Right ventricle myocardium superior (tissue), 1 donor: ENCODE data around the gene METTL26. TPM values are rescaled to one million over a fixed set of nuclear protein-coding genes. Genes with fewer than 3 reads are reported as not detected.

Experiments used
- ATAC-seq: fragments of 200-7000 bp; cut with Tn5 transposase; one replicate; pipeline ENCODE4 v1.9.1; 2020; ENCODE audit warnings: mild to moderate bottlenecking; ENCODE audit not compliant: poor library complexity
- DNase-seq: peaks from one replicate; pipeline ENCODE4 v3.0.0-alpha.2; 2020
- intact Hi-C: fragments of 100-400 bp; cut with DNase I; formaldehyde crosslinking; loops from one replicate; pipeline ENCODE4 v1.11.2; 2022
- total RNA-seq: library from RNA; stranded (reverse); fragmentation: NEBNext Ultra II Directional; extraction: Animal tissue kit (Norgen Biotek cat#: 25700); gene quantifications from one replicate; pipeline ENCODE4 v1.2.1, GENCODE V29; 2021
- donor health status: DM: no; HTN: yes; CAD: no; lungs with severe emphysema.

METTL26 gene
- total RNA-seq, 1 donor from 2014 or later: 52.5 TPM

- DNase-seq (no peak), ATAC-seq (no peak)
- intact Hi-C loops: no loop called here
Measured at GRCh38 chr16:590815-591200, 45.3 kb downstream of the METTL26 start.

DNA sequence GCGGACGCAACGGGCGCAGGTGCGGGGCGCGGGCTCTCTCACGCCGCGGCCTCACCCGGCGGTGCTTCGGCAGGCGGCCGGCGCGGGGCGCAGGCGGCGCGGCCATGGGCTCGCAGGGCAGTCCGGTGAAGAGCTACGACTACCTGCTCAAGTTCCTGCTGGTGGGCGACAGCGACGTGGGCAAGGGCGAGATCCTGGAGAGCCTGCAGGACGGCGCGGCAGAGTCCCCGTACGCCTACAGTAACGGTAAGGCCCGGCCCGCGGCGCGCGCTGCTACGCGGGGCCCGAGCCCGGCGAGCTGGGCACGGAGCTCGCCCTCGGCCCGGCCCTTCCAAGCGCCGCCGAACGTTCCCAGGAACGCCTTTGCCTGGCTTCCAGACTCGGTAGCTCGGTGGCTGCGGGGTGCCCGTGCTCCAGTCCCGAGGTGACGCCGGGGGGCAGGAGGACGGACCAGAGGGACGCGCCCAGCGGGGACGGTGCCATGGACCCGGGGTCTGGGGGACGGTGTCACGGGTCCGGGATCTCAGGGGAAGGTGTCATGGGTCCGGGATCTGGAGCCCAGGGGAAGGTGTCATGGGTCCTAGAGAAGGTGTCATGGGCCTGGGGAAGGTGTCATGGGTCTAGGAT, 45.8 kb downstream of the METTL26 start:
- DNase-seq (peak; percentile 63), ATAC-seq (no peak)
- intact Hi-C loops: no loop called here

DNA sequence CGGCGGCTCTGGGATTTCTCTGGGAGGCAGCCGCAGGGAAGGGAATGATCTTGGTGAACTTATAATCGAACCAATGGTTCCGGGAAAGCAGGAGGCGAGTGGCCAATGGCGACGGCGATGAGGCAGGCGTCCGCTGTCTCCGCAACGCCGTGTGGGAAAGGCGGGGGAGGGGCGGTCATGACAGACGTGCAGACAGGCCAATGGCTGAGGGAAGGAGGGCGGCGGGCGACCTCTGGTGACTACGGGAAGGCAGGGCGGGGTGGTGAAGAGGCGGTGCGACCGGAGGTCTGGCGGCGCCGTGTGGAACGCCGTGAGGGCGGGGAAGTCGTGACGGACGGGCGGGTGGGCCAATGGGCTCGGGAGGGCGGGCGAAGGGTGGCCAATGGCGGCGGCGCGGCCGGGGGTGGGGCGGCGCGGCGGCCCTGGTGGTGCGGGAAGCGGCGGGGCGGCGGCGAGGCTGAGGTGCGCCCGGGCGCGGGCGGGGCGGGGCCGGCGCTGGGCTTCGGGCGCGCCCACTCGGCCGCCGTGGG, 46.4 kb downstream of the METTL26 start, which contains the start of gene RAB40C:
Gene RAB40C, plus strand, starts transcription at position 409 of the 530 bp plus-strand sequence. CDS start 226 bp downstream, outside the sequence.
- intact Hi-C loops: loop anchor here (5.0 kb wide), 1 partner anchor 48 kb away; the partner anchor contains the start of gene METTL26
- ATAC-seq (peak; percentile 95), DNase-seq (peak; percentile 99)

DNA sequence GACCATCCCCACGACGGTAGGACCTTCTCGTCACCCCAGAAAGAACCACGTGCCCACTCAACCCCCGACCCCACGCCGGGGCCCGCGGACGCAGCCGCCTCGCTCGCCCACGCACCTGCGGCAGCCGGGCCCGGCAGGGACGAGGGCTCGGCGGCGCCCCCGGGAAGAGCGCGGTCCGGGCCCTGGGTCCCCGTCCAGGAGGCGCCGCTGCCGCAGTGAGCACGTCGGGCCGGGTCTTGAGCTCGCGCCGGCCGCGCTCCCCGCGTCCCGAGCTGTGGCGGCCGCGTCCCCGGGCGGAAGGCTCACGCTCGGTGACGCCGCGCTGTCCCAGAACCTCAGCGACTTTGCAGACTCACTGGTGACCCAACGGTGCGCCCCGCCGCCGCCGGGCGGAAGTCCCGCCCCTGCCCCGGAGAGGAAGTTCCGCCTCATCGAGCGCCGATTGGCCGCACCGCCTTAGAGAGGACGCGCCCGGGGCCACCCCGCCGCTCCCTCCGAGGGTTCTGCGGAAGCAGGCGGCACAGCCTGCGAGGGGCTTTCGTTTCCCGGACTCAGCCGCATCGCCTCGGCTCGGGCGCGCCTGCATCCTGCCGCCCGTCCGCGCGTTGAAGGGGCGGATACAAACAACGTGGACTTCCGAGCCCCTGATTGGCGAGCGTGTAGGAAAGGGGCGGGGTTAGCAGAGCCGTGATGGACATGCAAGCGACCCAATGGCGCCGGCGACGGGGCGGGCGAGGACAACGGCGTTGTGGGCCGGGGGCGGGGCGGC, 47.0 kb downstream of the METTL26 start:
- DNase-seq (peak; percentile 98), ATAC-seq (peak; percentile 93)
- intact Hi-C loops: loop anchor here (5.0 kb wide), 1 partner anchor 48 kb away; the partner anchor contains the start of gene METTL26

DNA sequence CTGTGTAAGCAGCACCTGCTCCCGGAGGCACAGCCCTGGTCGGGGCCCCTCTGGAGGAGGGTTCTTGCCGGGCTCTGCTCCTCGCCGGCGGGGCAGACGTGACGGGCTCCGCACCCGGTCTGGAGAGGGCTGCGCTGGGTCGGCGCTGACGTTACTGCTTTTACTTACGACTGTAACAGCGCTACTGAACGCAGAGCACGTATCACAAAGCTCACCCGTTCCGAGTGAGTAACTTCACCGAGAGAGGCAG, 47.5 kb downstream of the METTL26 start:
- ATAC-seq (no peak), DNase-seq (no peak)
- intact Hi-C loops: loop anchor here (5.0 kb wide), 1 partner anchor 49 kb away; the partner anchor contains the start of gene METTL26

DNA sequence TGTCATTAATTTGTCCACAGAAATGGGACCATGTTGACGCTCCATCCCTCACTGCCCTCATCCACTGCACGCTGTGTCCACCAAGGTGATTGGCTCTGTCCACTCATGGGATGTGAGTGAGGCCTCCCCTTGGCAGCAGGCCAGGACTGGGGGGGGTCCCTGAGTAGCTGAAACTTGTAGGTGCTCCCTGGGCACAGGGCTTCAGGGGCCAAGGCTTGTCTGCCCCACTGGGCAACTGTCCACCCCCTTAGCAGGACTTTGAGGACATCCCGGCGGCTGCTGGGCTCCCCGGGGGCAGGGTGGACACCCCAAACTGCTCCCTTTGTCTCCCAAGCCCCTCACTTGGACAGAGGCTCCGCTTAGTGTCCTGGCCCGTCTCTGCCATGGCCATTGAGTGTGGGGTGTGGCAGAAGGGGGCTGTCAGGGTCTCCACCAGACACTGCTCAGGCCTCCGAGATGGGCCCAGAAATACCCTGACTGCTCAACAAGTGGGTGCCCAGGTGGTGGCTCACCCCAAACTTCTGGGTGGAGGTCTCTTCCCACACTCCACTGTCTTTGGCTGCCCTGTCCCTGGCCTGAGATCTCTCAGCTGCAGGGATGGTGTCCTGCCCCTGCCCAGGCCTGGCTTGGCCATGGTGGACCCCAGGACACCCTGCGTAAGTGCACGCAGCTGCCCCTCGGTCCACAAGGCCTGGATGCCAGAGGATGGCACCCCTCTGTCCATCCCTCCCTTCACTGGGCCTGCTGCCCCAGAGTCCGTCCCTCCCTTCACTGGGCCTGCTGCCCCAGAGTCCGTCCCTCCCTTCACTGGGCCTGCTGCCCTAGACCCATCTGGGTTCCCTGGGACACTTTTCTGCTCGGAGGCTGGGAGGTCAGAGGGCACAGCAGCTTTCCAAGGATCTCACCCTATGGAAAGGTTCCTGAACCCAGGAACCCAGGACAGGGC, 49.2 kb downstream of the METTL26 start:
- no peak for ATAC-seq
- intact Hi-C loops: loop anchor here (5.0 kb wide), 1 partner anchor 50 kb away; the partner anchor contains the start of gene METTL26
- no peak for DNase-seq

DNA sequence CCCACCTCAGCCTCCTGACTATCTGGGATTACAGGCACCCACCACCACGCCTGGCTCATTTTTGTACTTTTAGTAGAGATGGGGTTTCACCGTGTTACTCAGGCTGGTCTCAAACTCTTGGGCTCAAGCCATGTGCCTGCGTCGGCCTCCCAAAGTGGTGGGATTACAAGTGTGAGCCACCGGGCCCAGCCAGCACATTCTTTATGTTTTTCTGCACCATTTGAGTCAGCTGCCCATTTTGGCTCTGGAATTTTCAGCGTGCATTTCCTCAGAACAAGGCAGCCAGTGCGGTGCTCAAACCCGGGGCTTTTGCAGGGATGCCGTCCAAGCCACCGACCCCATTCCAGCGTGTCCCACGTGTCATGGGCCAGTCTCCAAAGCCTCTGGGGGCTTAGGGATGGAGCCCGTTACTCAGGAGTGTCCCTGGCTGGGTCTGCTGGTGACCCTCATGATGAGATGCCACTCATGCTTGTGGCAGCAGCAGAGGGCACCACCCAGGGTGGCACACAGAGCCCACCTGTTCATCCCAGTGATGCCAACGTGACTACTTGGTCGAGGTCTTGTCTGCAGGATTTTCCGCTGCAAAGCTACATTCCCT, 50.0 kb downstream of the METTL26 start:
- DNase-seq (no peak), ATAC-seq (no peak)
- intact Hi-C loops: loop anchor here (5.0 kb wide), 1 partner anchor 51 kb away; the partner anchor contains the start of gene METTL26

DNA sequence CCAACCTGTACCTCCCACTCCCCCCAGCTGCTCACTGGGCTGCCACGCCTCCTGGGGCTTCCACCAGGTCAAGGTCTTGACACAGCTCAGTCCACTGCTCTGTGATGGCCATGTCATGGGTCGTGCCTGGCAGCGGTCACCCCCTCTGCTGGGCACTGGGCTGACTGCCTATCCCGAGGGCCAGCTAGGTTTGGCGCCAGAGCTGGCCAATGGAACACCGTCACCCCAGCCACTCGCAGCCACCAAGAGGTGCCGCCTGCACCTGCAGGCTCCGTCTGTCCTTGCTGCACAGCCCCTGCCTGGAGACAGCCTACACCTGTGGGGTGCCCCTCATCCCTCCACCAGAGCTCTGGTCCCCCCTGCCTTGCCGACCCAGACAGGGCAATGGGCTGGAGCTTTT, 50.8 kb downstream of the METTL26 start:
- DNase-seq: no peak
- intact Hi-C loops: loop anchor here (5.0 kb wide), 1 partner anchor 52 kb away; the partner anchor contains the start of gene METTL26
- no peak for ATAC-seq

Other genes with a start within 250 kb of the METTL26 start
- 81.6 TPM for gene NME4, start 239.1 kb downstream of the METTL26 start, total RNA-seq
- 9.1 TPM for gene DECR2, start 234.4 kb downstream of the METTL26 start, total RNA-seq
- gene RAB11FIP3, start 210.7 kb downstream of the METTL26 start, total RNA-seq: 25.4 TPM
- 17.7 TPM for gene CAPN15, start 108.6 kb downstream of the METTL26 start, total RNA-seq
- gene PRR35, start 75.9 kb downstream of the METTL26 start, total RNA-seq: not detected
- gene NHLRC4, start 69.3 kb downstream of the METTL26 start, total RNA-seq: 0.38 TPM
- 18.0 TPM for gene PIGQ, start 66.3 kb downstream of the METTL26 start, total RNA-seq
- gene RAB40C, start 46.2 kb downstream of the METTL26 start, total RNA-seq: 11.0 TPM
- gene WFIKKN1, start 5.3 kb downstream of the METTL26 start, total RNA-seq: 0.13 TPM
- gene MCRIP2, start 5.5 kb upstream of the METTL26 start, total RNA-seq: 205 TPM
- gene WDR90, start 13.1 kb upstream of the METTL26 start, total RNA-seq: 10.8 TPM
- gene RHOT2, start 31.8 kb upstream of the METTL26 start, total RNA-seq: 81.9 TPM
- gene RHBDL1, start 39.4 kb upstream of the METTL26 start, total RNA-seq: 2.0 TPM
- 126 TPM for gene STUB1, start 44.1 kb upstream of the METTL26 start, total RNA-seq
- gene JMJD8, start 48.0 kb upstream of the METTL26 start, total RNA-seq: 42.4 TPM
- gene WDR24, start 54.1 kb upstream of the METTL26 start, total RNA-seq: 7.6 TPM
- gene FBXL16, start 69.5 kb upstream of the METTL26 start, total RNA-seq: not detected
- 59.6 TPM for gene METRN, start 78.8 kb upstream of the METTL26 start, total RNA-seq
- gene ANTKMT, start 84.8 kb upstream of the METTL26 start, total RNA-seq: 27.5 TPM
- gene CCDC78, start 90.1 kb upstream of the METTL26 start, total RNA-seq: 0.32 TPM
- 13.8 TPM for gene HAGHL, start 90.8 kb upstream of the METTL26 start, total RNA-seq
- gene CIAO3, start 104.7 kb upstream of the METTL26 start, total RNA-seq: 29.2 TPM
- 1.0 TPM for gene MSLN, start 124.4 kb upstream of the METTL26 start, total RNA-seq
- 7.8 TPM for gene RPUSD1, start 152.1 kb upstream of the METTL26 start, total RNA-seq
- 3.7 TPM for gene CHTF18, start 152.3 kb upstream of the METTL26 start, total RNA-seq
- gene GNG13, start 164.4 kb upstream of the METTL26 start, total RNA-seq: not detected